ENCODE data around the gene P3H3.

The P3H3 gene

GRCh38 chr12:6827982-6828780 lies at the start of gene P3H3:
Gene P3H3 (plus strand): TSS chr12:6828407. CDS start chr12:6828441, 34 bp downstream.
- DNase-seq, result peak; percentile 45

- peak; percentile 85 for DNase-seq
Observed at GRCh38 chr12:6778574-6779550, 49.3 kb upstream of the P3H3 start.

- no peak for DNase-seq
Observed at GRCh38 chr12:6779708-6780432, 48.3 kb upstream of the P3H3 start.

- no peak for DNase-seq
Observed at GRCh38 chr12:6780573-6780972, 47.6 kb upstream of the P3H3 start.

GRCh38 chr12:6782119-6782518 lies 46.1 kb upstream of the P3H3 start:
- DNase-seq, result no peak

GRCh38 chr12:6782850-6783566 lies 45.2 kb upstream of the P3H3 start:
- no peak for DNase-seq

- DNase-seq, result no peak
Observed at GRCh38 chr12:6783828-6784227, 44.4 kb upstream of the P3H3 start.

GRCh38 chr12:6784296-6784695 lies 43.9 kb upstream of the P3H3 start:
- DNase-seq, result no peak

GRCh38 chr12:6784761-6785160 lies 43.4 kb upstream of the P3H3 start:
- DNase-seq, result no peak

GRCh38 chr12:6786416-6787094 lies 41.7 kb upstream of the P3H3 start:
- no peak for DNase-seq

GRCh38 chr12:6787309-6787708 lies 40.9 kb upstream of the P3H3 start:
- no peak for DNase-seq

- DNase-seq, result no peak
Observed at GRCh38 chr12:6788972-6789924, 39.0 kb upstream of the P3H3 start, which contains the start of gene CD4. Gene CD4 (plus strand): TSS chr12:6789528. CDS start chr12:6800139, 10,611 bp downstream.

- no peak for DNase-seq
Observed at GRCh38 chr12:6790496-6791150, 37.6 kb upstream of the P3H3 start.

- no peak for DNase-seq
Observed at GRCh38 chr12:6791931-6792520, 36.2 kb upstream of the P3H3 start.

GRCh38 chr12:6792522-6793201 lies 35.5 kb upstream of the P3H3 start:
- peak; percentile 19 for DNase-seq

- DNase-seq, result no peak
Observed at GRCh38 chr12:6795088-6795487, 33.1 kb upstream of the P3H3 start.

GRCh38 chr12:6796576-6796975 lies 31.6 kb upstream of the P3H3 start:
- no peak for DNase-seq

GRCh38 chr12:6799147-6799546 lies 29.1 kb upstream of the P3H3 start:
- no peak for DNase-seq

- no peak for DNase-seq
Observed at GRCh38 chr12:6807170-6807569, 21.0 kb upstream of the P3H3 start.

Measured in NCI-H2227 treated with DMSO at 0.1 percent for 48 hours (cell line).